HUES6 (cell line): ENCODE data around the gene SLC13A4.

ENCODE experiments used
- H3K27ac ChIP-seq: 2 replicates; pipeline ENCODE4 v1.7.0; 2013; ENCODE audit warnings: low read depth, mild to moderate bottlenecking, low read length, inconsistent platforms
- H3K27me3 ChIP-seq: 2 replicates; pipeline ENCODE4 v1.6.1; 2013; ENCODE audit warnings: low read length; ENCODE audit not compliant: control insufficient read depth, insufficient read depth
- H3K36me3 ChIP-seq: 2 replicates; pipeline ENCODE4 v1.6.1; 2013; ENCODE audit warnings: low read length; ENCODE audit not compliant: control insufficient read depth, insufficient read depth
- H3K4me1 ChIP-seq: 2 replicates; pipeline ENCODE4 v1.6.1; 2013; ENCODE audit warnings: low read length; ENCODE audit not compliant: control insufficient read depth, insufficient read depth
- H3K4me3 ChIP-seq: 2 replicates; pipeline ENCODE4 v1.5.1; 2013; ENCODE audit warnings: low read depth, low read length
- H3K9ac ChIP-seq: one replicate; pipeline ENCODE4 v1.6.1; 2013; ENCODE audit warnings: mild to moderate bottlenecking, low read length
- H3K9me3 ChIP-seq: 2 replicates; pipeline ENCODE4 v1.6.1; 2013; ENCODE audit warnings: low read depth, low read length; ENCODE audit not compliant: control insufficient read depth, insufficient read depth

SLC13A4 gene

DNA sequence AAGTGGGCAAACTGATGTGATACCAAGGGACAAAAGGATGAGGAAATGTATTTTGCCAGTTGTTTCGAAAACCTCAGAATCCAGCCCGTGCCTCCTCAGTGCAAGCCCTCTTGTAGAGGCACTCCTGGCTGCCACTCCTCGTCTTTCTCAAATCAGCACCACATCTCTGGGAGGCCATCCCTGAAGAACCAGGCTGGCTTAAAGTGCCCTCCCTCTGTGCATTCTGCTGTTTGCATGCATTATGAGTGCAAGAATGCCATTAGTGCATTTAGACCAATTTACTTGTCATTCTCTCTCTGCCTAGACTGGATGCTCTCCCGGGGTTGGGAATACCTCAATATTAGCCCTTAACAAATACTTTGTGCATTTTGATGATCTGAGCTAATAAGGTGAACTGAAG is 40.5 kb upstream of the SLC13A4 start:
- Histone ChIP-seq H3K9ac (no peak overlapping the region), H3K36me3 (no peaks in the 10 kb centered on the region), H3K27ac (no peak overlapping the region), H3K4me1 (peaks cover 20% of the 10 kb centered on the region), H3K4me3 (no peak overlapping the region), H3K9me3 (no peaks in the 10 kb centered on the region), H3K27me3 (no peaks in the 10 kb centered on the region)

DNA sequence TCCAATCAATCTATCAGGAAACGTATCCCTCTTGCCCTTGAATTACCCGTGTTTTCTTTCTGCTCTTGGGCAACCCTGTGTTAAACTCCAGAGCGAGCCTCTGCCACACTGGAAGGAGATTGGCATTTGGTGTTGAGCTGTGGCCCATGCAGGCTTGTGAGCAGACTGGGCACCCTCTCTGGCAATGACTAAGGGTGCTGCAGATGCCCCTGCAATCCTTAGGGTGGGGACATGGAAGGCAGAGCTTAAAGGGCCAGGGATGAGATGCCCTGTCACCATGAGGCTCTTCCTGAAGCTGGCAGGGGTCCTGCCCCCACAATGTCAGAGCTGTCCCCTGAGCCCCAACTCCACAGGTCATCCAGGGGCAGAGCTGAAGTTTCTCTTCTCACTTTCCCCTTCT is 40.1 kb upstream of the SLC13A4 start:
- Histone ChIP-seq H3K4me1 (peaks cover 16% of the 10 kb centered on the region), H3K36me3 (no peaks in the 10 kb centered on the region), H3K27ac (no peak overlapping the region), H3K27me3 (no peaks in the 10 kb centered on the region), H3K9me3 (no peaks in the 10 kb centered on the region), H3K9ac (no peak overlapping the region), H3K4me3 (no peak overlapping the region)

DNA sequence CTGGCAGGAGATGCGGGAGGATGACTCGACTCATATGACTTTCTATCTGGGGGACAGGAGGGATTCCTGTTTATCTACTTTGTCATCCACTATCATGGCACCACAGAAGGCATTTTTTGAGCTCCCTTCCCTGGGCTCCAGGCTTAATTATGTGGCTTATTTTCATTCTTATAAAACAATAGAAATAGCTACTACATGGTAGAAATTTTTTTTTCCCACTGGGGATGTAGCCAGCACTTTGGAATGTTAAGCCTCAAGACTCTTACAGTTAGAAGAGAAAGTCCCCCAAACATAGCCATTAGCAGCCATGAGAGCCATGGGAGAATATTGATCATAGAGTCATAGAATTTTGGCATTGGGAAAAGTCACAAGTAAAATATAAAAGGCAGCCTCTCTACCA is 35.3 kb upstream of the SLC13A4 start:
- H3K9ac ChIP-seq, result no peak overlapping the region
- H3K9me3 ChIP-seq, result no peaks in the 10 kb centered on the region
- H3K27me3 ChIP-seq, result no peaks in the 10 kb centered on the region
- no peak overlapping the region for H3K4me3 ChIP-seq
- H3K27ac ChIP-seq, result no peak overlapping the region
- no peaks in the 10 kb centered on the region for H3K36me3 ChIP-seq
- H3K4me1 ChIP-seq, result peaks cover 15% of the 10 kb centered on the region

DNA sequence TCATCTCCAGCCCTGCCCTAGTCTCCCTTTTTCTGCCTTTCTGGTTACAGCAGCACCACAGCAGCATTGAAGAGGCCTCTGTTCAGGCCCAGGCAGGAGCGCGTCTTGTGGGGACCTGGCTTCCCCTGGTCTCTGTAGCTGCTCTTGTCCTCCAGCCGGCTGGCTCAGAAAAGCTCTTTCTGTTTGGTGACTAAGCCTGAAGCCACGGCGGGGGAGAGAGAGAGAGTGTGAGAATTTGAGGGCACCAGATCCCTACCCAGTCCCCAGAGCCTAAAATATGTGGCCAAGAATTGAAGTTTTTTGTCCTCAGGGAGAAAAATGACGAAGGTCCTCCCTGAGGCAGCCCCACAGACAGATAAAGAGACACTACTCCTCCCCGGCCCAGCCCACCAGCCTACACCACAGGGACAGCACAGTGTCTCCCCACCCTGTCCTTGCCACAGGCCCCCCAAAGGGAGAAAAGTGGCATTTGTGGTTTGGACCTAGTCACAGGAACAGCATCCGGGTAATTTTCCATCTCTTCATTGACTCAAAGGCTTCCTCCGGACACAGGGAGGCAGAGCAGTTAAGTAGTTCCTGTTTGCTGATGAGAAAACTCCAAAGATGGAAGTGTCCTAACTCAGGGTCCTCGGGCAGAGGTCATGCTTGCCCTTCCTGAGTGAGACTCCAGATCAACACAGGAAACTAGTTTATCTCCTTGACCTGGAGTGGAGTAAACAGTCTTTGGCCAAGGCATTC is 33.9 kb upstream of the SLC13A4 start:
- no peaks in the 10 kb centered on the region for H3K36me3 ChIP-seq
- H3K9me3 ChIP-seq, result peaks cover 4% of the 10 kb centered on the region; the same call in 1 of the 2 replicates
- H3K27ac ChIP-seq, result no peak overlapping the region
- no peak overlapping the region for H3K9ac ChIP-seq
- H3K4me3 ChIP-seq, result no peak overlapping the region
- H3K4me1 ChIP-seq, result peaks cover 20% of the 10 kb centered on the region
- H3K27me3 ChIP-seq, result no peaks in the 10 kb centered on the region

DNA sequence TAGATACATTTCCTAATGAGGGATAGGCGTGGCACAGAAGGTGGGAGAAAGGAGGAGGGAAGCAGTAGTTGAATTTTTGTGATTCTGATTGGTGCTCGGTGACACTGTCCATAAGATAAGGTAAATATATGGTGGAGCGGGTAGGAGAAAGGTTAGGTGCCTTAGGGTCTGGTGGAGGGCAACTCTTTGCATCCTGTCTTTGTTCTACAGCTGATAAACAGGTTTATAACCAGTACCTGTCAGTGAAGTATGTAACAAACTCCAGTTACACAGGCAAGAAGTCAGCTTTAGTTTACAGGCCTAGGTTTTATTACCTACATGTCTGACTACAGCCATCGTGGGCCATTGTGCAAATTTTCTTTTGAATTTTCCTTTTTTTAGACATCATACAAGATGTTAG is 31.5 kb upstream of the SLC13A4 start:
- Histone ChIP-seq H3K9ac (no peak overlapping the region), H3K36me3 (no peaks in the 10 kb centered on the region), H3K4me1 (peaks cover 16% of the 10 kb centered on the region), H3K27ac (no peak overlapping the region), H3K27me3 (no peaks in the 10 kb centered on the region), H3K9me3 (peaks cover 6% of the 10 kb centered on the region), H3K4me3 (no peak overlapping the region)

DNA sequence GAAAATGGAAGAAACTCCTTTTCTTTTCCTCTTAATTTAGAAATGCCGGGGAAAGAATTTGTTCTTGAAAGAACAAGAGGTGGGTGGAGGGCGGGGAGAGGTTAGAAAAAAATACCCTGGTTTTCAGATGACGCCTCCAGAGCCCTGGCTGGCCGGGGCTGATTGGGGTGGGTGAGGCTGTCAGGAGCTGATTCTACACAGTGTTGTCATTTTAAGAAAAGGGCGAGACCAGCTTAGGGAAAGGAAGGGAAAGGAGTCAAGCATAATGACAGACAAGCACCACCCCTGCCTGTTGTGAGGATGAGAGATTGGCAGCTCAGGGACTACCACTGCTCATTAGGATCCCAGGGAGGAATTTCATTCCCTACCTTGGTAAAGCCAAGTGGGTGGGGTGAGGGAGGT is 30.5 kb upstream of the SLC13A4 start:
- Histone ChIP-seq H3K27ac (no peak overlapping the region), H3K36me3 (no peaks in the 10 kb centered on the region), H3K4me1 (peaks cover 23% of the 10 kb centered on the region), H3K4me3 (no peak overlapping the region), H3K9me3 (peaks cover 6% of the 10 kb centered on the region), H3K27me3 (no peaks in the 10 kb centered on the region), H3K9ac (no peak overlapping the region)

DNA sequence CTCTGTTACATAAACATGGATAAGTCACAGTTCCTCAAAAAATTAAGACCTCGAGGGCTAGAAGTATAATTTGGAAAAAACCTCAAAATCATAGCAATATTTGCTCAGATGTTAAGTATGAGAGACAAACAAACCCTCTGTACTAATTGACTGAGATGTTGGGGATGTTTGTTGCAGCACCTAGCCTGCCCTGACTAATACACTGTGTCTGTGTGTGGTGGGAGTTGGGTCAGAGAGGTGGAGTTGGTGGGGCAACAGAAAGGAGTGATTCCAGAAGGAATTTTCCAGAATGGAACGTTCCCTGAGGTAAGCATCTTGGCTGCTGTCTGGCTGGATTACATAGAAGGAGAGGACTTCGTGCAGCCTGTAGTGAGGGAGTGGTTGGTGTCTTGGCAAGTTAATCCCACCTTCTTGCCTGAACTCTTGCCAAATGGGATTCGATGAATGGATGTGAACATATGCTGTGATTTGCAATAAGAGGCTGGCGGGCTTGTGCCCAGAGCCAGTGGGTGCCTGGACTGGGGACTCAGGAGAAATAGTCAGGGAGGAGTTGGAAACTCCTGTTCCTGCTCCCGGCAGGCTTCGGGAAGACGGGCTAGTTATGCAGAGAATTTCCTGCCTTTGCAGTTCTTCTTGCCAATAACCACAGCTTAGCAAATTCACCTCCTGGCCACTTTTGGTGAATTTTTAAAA is 29.9 kb upstream of the SLC13A4 start:
- Histone ChIP-seq H3K27ac (no peak overlapping the region), H3K9ac (no peak overlapping the region), H3K36me3 (no peaks in the 10 kb centered on the region), H3K27me3 (no peaks in the 10 kb centered on the region), H3K4me3 (no peak overlapping the region), H3K9me3 (peaks cover 6% of the 10 kb centered on the region), H3K4me1 (peaks cover 23% of the 10 kb centered on the region)

DNA sequence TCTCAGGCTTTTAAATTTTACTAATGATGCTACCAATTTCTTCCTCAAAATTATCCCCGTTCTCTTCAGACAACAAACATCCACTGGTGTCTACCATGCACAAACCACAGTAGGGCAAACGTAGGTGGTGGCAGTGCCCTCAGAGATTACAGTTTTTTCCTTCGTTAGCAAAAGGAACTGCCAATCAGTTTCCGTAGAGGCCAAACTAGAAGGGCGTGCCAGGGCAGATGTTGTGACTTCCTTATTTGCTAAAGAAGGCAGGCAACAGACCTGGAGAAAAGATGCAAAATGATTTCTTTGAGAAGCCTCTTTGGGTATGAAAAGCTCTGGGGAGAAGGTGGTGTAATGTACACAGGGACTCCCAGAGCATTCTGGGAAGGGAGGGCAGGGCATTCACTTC is 28.2 kb upstream of the SLC13A4 start:
- Histone ChIP-seq H3K9me3 (peaks cover 6% of the 10 kb centered on the region), H3K27ac (no peak overlapping the region), H3K4me3 (no peak overlapping the region), H3K9ac (no peak overlapping the region), H3K27me3 (no peaks in the 10 kb centered on the region), H3K36me3 (no peaks in the 10 kb centered on the region), H3K4me1 (peaks cover 23% of the 10 kb centered on the region)

DNA sequence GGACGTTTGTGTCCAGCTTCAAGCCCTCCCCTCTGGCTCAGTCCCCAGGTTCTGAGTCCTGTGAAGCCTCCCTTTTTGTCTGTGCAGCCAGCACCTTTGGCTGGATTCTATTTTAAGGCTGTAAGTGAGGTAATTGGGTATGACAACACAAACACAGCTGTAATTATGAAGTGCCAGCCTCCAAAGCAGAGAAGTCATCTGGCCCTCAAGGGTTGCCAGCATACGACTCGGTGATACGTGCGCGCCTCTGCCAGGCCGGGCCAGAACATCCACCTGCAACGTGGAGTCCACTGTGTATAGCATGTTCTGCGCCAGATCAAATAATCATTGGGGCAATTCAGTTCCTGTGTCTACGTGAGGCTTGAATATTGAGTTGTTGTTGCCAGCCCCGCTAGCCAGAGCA is 27.4 kb upstream of the SLC13A4 start:
- Histone ChIP-seq H3K9me3 (peaks cover 6% of the 10 kb centered on the region), H3K4me1 (peaks cover 23% of the 10 kb centered on the region), H3K36me3 (no peaks in the 10 kb centered on the region), H3K9ac (no peak overlapping the region), H3K4me3 (no peak overlapping the region), H3K27ac (no peak overlapping the region), H3K27me3 (no peaks in the 10 kb centered on the region)

DNA sequence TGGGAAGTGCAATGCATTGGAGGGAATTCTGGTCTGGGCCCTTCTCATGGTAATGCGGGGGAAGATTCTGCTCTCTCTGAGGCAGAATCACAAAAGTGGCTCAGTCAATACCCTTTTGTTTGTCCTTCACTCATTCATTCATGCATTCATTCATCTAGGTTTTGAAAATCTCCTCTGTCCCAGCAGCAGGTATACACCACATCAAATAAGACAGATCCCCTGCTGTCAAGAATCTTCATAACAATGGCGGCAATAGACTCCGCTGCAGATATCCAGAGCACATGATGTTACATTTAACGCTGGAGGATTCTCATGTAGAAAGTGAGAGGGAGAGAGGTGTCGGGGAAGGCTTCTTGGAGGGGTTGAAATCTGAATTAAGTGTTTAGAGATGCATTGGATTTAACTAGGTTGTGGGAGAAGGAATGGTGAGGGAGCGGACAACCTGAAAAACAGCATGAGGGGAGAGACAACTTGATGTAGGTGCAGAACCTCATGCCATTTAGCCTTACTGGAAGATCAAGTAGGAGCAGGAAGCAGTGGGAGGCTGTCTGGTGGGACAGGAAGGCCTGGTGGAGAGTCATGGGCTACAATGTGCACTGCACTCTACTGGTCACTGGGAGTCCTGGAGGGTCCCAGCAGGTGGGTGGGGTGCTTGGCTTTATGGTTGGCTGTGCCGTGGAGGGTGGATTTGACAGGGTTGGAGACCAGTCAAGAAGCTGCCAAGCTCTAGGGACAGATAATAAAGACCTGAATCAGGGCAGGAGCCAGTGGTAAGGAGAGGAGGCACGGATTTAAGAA is 25.8 kb upstream of the SLC13A4 start:
- Histone ChIP-seq H3K9me3 (peaks cover 6% of the 10 kb centered on the region), H3K4me3 (peak overlapping the region; percentile 15), H3K27me3 (no peaks in the 10 kb centered on the region), H3K36me3 (no peaks in the 10 kb centered on the region), H3K9ac (peak overlapping the region; percentile 35), H3K27ac (peak overlapping the region; percentile 30; the same call in 1 of the 2 replicates), H3K4me1 (peaks cover 17% of the 10 kb centered on the region)

DNA sequence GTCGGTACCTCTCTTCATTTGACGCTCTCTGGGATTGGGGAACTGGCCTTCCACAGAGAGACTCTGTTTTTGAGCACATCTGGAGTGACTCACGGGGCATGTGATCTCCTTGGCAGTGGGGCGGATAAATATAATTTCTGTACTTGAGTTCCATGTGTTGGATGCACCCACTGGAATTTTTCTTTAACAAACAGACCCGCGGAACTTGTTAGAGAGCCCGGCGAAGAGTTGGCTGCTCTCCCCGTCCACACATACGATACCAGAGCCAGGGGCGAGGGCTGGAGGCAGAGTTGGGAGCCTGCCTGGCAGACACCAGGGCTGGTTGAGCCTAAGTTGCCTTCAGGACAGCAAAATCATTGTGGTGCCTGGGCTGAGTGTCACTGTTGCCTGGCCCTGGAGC is 20.8 kb upstream of the SLC13A4 start, which contains the start of gene FAM180A:
Gene FAM180A (minus strand): TSS at position 44 of the 400 bp plus-strand sequence. CDS start 233 bp downstream, outside the sequence.
- Histone ChIP-seq H3K27me3 (peaks cover 2% of the 10 kb centered on the region; the same call in 1 of the 2 replicates), H3K36me3 (no peaks in the 10 kb centered on the region), H3K4me1 (peaks cover 7% of the 10 kb centered on the region), H3K4me3 (no peak within 1 kb of the TSS), H3K27ac (no peak within 1 kb of the TSS), H3K9me3 (no peaks in the 10 kb centered on the region), H3K9ac (no peak within 1 kb of the TSS)
